PC-9 (cell line): Measurements from ENCODE around the gene CASP3. TPM values are rescaled to one million over a fixed set of nuclear protein-coding genes. Genes with fewer than 3 reads are reported as not detected.

ENCODE experiments used
- BruUV-seq: library from RNA; stranded (reverse); fragments of 400-500 nt; replicated peaks from 2 replicates; lab custom pipeline; 2021; lab: Mats Ljungman, UMichigan
- CTCF ChIA-PET: fragments of 300-600 bp; sonication (Branson Sonifier 250); formaldehyde crosslinking; loops from one replicate; lab custom pipeline; 2022; ENCODE audit warnings: antibody characterized with exemption; lab: Charles Lee
- POLR2A ChIA-PET: fragments of 300-600 bp; sonication (Branson Sonifier 250); formaldehyde crosslinking; loops from one replicate; lab custom pipeline; 2022; ENCODE audit warnings: antibody characterized with exemption; ENCODE audit not compliant: unreplicated experiment; lab: Charles Lee
- DNase-seq, 2 experiments: peaks; one replicate each; pipeline versions ENCODE4 v3.0.0 to v3.0.0-alpha.2; 2015 to 2022; ENCODE audit warnings: mixed read lengths in 1 of 2
- H2AFZ ChIP-seq: fragments of 200-600 bp; sonication (generic); 2 replicates; pipeline ENCODE4 v1.8.1; 2017; ENCODE audit warnings: antibody characterized with exemption
- H3F3A ChIP-seq: fragments of 200-600 bp; sonication (generic); 2 replicates; pipeline ENCODE4 v1.8.1; 2017; ENCODE audit warnings: antibody characterized with exemption, mild to moderate bottlenecking, low read depth; ENCODE audit not compliant: insufficient read depth
- H3K27ac ChIP-seq: fragments of 200-600 bp; sonication (generic); 2 replicates; pipeline ENCODE4 v1.6.1; 2016; ENCODE audit warnings: mixed run types
- H3K27me3 ChIP-seq: fragments of 200-600 bp; sonication (generic); 2 replicates; pipeline ENCODE4 v1.6.1; 2016; ENCODE audit warnings: low read depth, mixed run types; ENCODE audit not compliant: insufficient read depth
- H3K36me3 ChIP-seq: fragments of 200-600 bp; sonication (generic); 2 replicates; pipeline ENCODE4 v1.6.1; 2016; ENCODE audit warnings: low read depth, mixed run types
- H3K4me1 ChIP-seq: fragments of 200-600 bp; sonication (generic); replicated peaks from 2 replicates; pipeline ENCODE4 v1.6.1; 2016; ENCODE audit warnings: mixed run types; ENCODE audit not compliant: insufficient read depth
- H3K4me2 ChIP-seq: fragments of 200-600 bp; sonication (generic); 2 replicates; pipeline ENCODE4 v1.6.1; 2017; ENCODE audit warnings: mixed run types
- H3K4me3 ChIP-seq: fragments of 200-600 bp; sonication (generic); 2 replicates; pipeline ENCODE4 v1.6.1; 2016; ENCODE audit warnings: mixed run types
- H3K79me2 ChIP-seq: fragments of 200-600 bp; sonication (generic); 2 replicates; pipeline ENCODE4 v1.6.1; 2017; ENCODE audit warnings: low read depth, mixed run types
- H3K9me2 ChIP-seq: fragments of 200-600 bp; sonication (generic); 2 replicates; pipeline ENCODE4 v1.8.1; 2017; ENCODE audit warnings: mild to moderate bottlenecking; ENCODE audit not compliant: insufficient read depth
- H3K9me3 ChIP-seq: fragments of 200-600 bp; sonication (generic); 2 replicates; pipeline ENCODE4 v1.8.1; 2016; ENCODE audit warnings: low read depth; ENCODE audit not compliant: insufficient read depth
- H4K20me1 ChIP-seq: fragments of 200-600 bp; sonication (generic); 2 replicates; pipeline ENCODE4 v1.8.1; 2017; ENCODE audit not compliant: insufficient read depth
- EZH2 ChIP-seq: fragments of 200-600 bp; sonication (generic); IDR thresholded peaks from 2 replicates; pipeline ENCODE4 v1.8.0; 2017; ENCODE audit warnings: antibody characterized with exemption, low read depth
- intact Hi-C: fragments of 100-400 bp; cut with micrococcal nuclease; formaldehyde crosslinking; loops from one replicate; pipeline ENCODE4 v1.10.0; 2022; ENCODE audit not compliant: unreplicated experiment
- total RNA-seq: library from RNA; stranded (reverse); gene quantifications from 2 replicates; pipeline ENCODE4 v1.2.3, GENCODE V29; 2021
- TF ChIP-seq, protein P1 (sequence below): fragments of 200-600 bp; sonication (generic); conservative IDR thresholded peaks from 2 replicates; pipeline ENCODE4 v1.6.1; 2017; ENCODE audit warnings: mixed run types, antibody characterized with exemption, mild to moderate bottlenecking, moderate library complexity

Gene CASP3
- total RNA-seq, 1 experiment from 2014 or later = 35.7 TPM

DNA sequence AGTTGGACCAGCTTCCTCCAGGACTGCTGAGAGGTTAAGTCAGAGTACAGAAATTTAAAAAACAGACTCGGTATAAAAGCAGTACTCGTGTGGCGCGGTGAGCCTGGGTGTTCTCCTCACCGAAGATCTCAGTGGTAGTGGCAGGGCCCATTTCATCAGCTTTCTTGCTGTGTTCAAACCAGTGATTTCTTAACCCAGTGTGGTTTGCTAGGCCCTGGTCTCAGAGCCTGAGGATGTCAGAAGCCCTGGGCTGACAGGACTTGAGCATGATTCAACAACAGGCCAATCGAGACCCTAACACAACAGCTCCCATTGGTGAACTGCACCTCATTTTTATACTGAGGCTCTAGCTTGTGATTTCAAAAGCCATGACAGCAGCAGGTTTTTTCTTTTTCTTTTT lies 23.5 kb upstream of the CASP3 start:
- no peaks in the 10 kb centered on the region for H3K4me1 ChIP-seq
- no peaks in the 10 kb centered on the region for H3K9me3 ChIP-seq
- no peaks in the 10 kb centered on the region for H3K9me2 ChIP-seq
- no peak overlapping the region for H3K4me2 ChIP-seq
- 0 out of 2 replicates have a peak, but pooled peaks cover 3% of the 10 kb centered on the region for H3K36me3 ChIP-seq
- no peaks in the 10 kb centered on the region for H3K27me3 ChIP-seq
- H3K27ac ChIP-seq = no peak overlapping the region
- no peaks in the 10 kb centered on the region for H3K79me2 ChIP-seq
- H4K20me1 ChIP-seq = no peaks in the 10 kb centered on the region
- no peak for DNase-seq
- POLR2A ChIA-PET = interaction anchor here (0.6 kb wide), 1 partner anchor 76 kb away, joined by 5 read pairs; no protein-coding TSS in a partner anchor
- no peak overlapping the region for H3K4me3 ChIP-seq
- CTCF ChIA-PET = no interaction called here
- TF ChIP-seq, protein P1, sequence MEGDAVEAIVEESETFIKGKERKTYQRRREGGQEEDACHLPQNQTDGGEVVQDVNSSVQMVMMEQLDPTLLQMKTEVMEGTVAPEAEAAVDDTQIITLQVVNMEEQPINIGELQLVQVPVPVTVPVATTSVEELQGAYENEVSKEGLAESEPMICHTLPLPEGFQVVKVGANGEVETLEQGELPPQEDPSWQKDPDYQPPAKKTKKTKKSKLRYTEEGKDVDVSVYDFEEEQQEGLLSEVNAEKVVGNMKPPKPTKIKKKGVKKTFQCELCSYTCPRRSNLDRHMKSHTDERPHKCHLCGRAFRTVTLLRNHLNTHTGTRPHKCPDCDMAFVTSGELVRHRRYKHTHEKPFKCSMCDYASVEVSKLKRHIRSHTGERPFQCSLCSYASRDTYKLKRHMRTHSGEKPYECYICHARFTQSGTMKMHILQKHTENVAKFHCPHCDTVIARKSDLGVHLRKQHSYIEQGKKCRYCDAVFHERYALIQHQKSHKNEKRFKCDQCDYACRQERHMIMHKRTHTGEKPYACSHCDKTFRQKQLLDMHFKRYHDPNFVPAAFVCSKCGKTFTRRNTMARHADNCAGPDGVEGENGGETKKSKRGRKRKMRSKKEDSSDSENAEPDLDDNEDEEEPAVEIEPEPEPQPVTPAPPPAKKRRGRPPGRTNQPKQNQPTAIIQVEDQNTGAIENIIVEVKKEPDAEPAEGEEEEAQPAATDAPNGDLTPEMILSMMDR = no peak
- TF ChIP-seq EZH2 = no peak
- intact Hi-C loops = no loop called here
- H2AFZ ChIP-seq = no peak overlapping the region
- BruUV-seq = no TSS peak
- no peaks in the 10 kb centered on the region for H3F3A ChIP-seq

DNA sequence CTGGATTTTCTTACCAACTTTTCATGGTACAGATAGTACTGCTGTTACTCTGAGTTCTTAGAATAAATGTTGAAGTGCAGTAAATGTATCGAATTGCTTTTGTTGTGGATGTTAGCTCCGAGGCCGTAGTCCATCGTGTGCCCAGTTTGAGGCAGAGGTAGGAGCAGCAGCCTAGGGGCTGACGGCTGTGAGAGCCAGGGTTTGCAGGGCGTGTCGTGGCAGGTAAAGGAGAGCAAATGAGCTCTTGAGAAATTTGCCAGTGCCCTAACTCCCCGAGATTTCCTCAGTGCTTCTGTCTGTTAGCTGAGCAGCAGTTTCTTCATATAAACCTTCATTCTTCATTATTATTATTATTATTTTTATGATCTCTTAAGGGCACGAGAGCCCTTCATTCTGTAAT lies 21.9 kb upstream of the CASP3 start:
- DNase-seq = no peak
- BruUV-seq = no TSS peak
- ChIA-PET POLR2A (no interaction called here), CTCF (no interaction called here)
- Histone ChIP-seq H3K4me1 (no peaks in the 10 kb centered on the region), H3K4me3 (no peak overlapping the region), H3K27me3 (no peaks in the 10 kb centered on the region), H4K20me1 (no peaks in the 10 kb centered on the region), H3K4me2 (no peak overlapping the region), H3F3A (no peaks in the 10 kb centered on the region), H3K9me2 (no peaks in the 10 kb centered on the region), H3K79me2 (no peaks in the 10 kb centered on the region), H3K36me3 (0 out of 2 replicates have a peak, but pooled peaks cover 3% of the 10 kb centered on the region), H2AFZ (no peak overlapping the region), H3K27ac (no peak overlapping the region), H3K9me3 (no peaks in the 10 kb centered on the region)
- intact Hi-C loops = no loop called here
- TF ChIP-seq EZH2 = no peak
- TF ChIP-seq, protein P1 = no peak

DNA sequence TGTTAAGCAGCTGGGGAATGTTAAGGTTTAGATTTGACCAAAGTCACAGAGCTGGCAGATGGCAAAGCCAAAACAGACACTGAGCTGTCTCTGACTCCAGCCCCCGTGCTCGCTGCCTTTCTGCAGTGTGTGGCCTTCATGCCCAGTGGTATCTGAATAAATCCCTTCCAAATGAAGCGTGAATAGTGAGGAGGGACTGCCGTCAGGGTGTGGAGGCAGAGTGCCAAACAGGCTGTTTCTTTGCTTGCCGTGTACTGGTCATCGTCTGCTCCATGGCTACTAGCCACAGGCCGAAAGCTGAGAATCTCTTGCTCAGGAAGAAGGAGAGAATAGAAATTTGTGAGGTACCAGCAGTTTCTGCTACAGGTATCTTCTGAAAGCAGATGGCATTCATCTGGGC lies 20.0 kb upstream of the CASP3 start:
- Histone ChIP-seq H2AFZ (no peak overlapping the region), H3K79me2 (no peaks in the 10 kb centered on the region), H3K4me1 (no peaks in the 10 kb centered on the region), H3K27ac (no peak overlapping the region), H3K9me3 (no peaks in the 10 kb centered on the region), H3K4me3 (no peak overlapping the region), H3K36me3 (0 out of 2 replicates have a peak, but pooled peaks cover 3% of the 10 kb centered on the region), H3K27me3 (no peaks in the 10 kb centered on the region), H4K20me1 (no peaks in the 10 kb centered on the region), H3K4me2 (no peak overlapping the region), H3F3A (no peaks in the 10 kb centered on the region), H3K9me2 (no peaks in the 10 kb centered on the region)
- no TSS peak for BruUV-seq
- no peak for TF ChIP-seq EZH2
- TF ChIP-seq, protein P1 = no peak
- CTCF ChIA-PET = no interaction called here
- POLR2A ChIA-PET = no interaction called here
- no peak for DNase-seq
- intact Hi-C loops = no loop called here
